ENCODE measurements around the gene TCP1. TPM values are rescaled to one million over a fixed set of nuclear protein-coding genes. Genes with fewer than 3 reads are reported as not detected.

Gene TCP1
- total and polyA plus RNA-seq, 9 of the 15 experiments (the other 6 are each of a cell fraction or from before 2014, with no cell fraction given), result 331 to 801 (median 645) TPM

- no peak overlapping the region for H3K9ac ChIP-seq (ENCODE audit: insufficient read depth in 1 of 2, low read depth in 2 of 2, low read length in 2 of 2)
- no peaks in the 10 kb centered on the region for H3K36me3 ChIP-seq (ENCODE audit: control insufficient read depth, insufficient read depth, low read length)
- DNase-seq (ENCODE audit: extremely low read depth in 1 of 4, low spot score in 3 of 4) (no peak), ATAC-seq (no peak), FAIRE-seq (no peak)
- no TSS peak for BruUV-seq (replicated peaks)
- H3K9me1 ChIP-seq (ENCODE audit: control insufficient read depth, insufficient read depth, low read length), result no peaks in the 10 kb centered on the region
- no peak overlapping the region for H3K27ac ChIP-seq (ENCODE audit: extremely low read depth, low read depth, low read length)
- H3K4me2 ChIP-seq (ENCODE audit: insufficient read depth, low read length), result no peak overlapping the region
- H3K4me3 ChIP-seq, result no peak overlapping the region
- ChIA-PET POLR2A (no interaction called here), CTCF (ENCODE audit: low intra/inter-chr PET ratio) (no interaction called here)
- no peaks in the 10 kb centered on the region for H3K9me3 ChIP-seq (replicated peaks; ENCODE audit: control insufficient read depth, insufficient read depth, low read depth, low read length)
- in situ Hi-C loops (cut with MboI) (no loop called here), intact Hi-C loops (cut with micrococcal nuclease) (no loop called here)
- peaks cover 0 to 9% of the 10 kb centered on the region in 2 experiments; a peak in 2 of 5 replicates for H3K4me1 ChIP-seq (replicated peaks in 1 of 2; ENCODE audit: control insufficient read depth in 2 of 2, insufficient read depth in 2 of 2, low read length in 2 of 2)
- no peak for TF ChIP-seq ZBTB33 (CRISPR knock-in tag; IDR thresholded peaks at IDR 0.05)
- TF ChIP-seq ETV5 (CRISPR knock-in tag; IDR thresholded peaks at IDR 0.05; ENCODE audit: low read depth), result no peak
- no peak for TF ChIP-seq STAT5A (IDR thresholded peaks at IDR 0.05; ENCODE audit: borderline replicate concordance, low read length)
- TF ChIP-seq FOXM1 (IDR thresholded peaks at IDR 0.05; ENCODE audit: low read depth), result no peak
- TF ChIP-seq FOXM1 (CRISPR knock-in tag; IDR thresholded peaks at IDR 0.05; ENCODE audit: low read depth), result no peak
- TF ChIP-seq ARID2 (IDR thresholded peaks at IDR 0.05), result no peak
- TF ChIP-seq ZNF124 (CRISPR knock-in tag; IDR thresholded peaks at IDR 0.05), result no peak
- no peak for TF ChIP-seq ZNF217 (CRISPR knock-in tag; IDR thresholded peaks at IDR 0.05)
- no peak for TF ChIP-seq MCM3 (IDR thresholded peaks at IDR 0.05)
- TF ChIP-seq ZFP30 (CRISPR knock-in tag; IDR thresholded peaks at IDR 0.05; ENCODE audit: borderline replicate concordance), result no peak
- TF ChIP-seq ESRRB (CRISPR knock-in tag; IDR thresholded peaks at IDR 0.05; ENCODE audit: borderline replicate concordance), result no peak
- TF ChIP-seq E2F6 (IDR thresholded peaks at IDR 0.05; ENCODE audit: borderline replicate concordance in 1 of 2, extremely low read depth in 1 of 2, insufficient read depth in 1 of 2, insufficient read length in 1 of 2, low read depth in 1 of 2, low read length in 1 of 2, poor library complexity in 1 of 2, severe bottlenecking in 1 of 2), result no peak
- TF ChIP-seq ETV6 (IDR thresholded peaks at IDR 0.05; ENCODE audit: borderline replicate concordance in 1 of 2, low read depth in 2 of 2, low read length in 1 of 2), result no peak
- no peak for TF ChIP-seq ETV6 (CRISPR knock-in tag; IDR thresholded peaks at IDR 0.05; ENCODE audit: borderline replicate concordance)
- no peak for TF ChIP-seq WHSC1 (IDR thresholded peaks at IDR 0.05; ENCODE audit: low read length)
- no peak for TF ChIP-seq EP300 (IDR thresholded peaks at IDR 0.05; ENCODE audit: low read length)
- TF ChIP-seq MEF2D (tag; conservative IDR thresholded peaks at IDR 0.05; ENCODE audit: low read depth), result no peak
- no peak for TF ChIP-seq MCM2 (IDR thresholded peaks at IDR 0.05; ENCODE audit: low read depth)
- TF ChIP-seq STAG1 (CRISPR knock-in tag; IDR thresholded peaks at IDR 0.05; ENCODE audit: borderline replicate concordance), result no peak
- H3K27me3 ChIP-seq (ENCODE audit: control insufficient read depth in 2 of 2, insufficient read depth in 2 of 2, low read length in 2 of 2), result peaks cover 38 to 39% of the 10 kb centered on the region in 2 experiments
- peaks cover 3% of the 10 kb centered on the region; the same call in 1 of the 2 replicates for H4K20me1 ChIP-seq (replicated peaks; ENCODE audit: control insufficient read depth, insufficient read depth, low read length)
- WGBS (ENCODE audit: insufficient coverage, low coverage, missing lambda C conversion rate), result 3% methylated on average over 8 of the region's 8 CpGs
- H2AFZ ChIP-seq (ENCODE audit: low read depth, low read length), result no peak overlapping the region
- no peaks in the 10 kb centered on the region for H3K79me2 ChIP-seq (ENCODE audit: control insufficient read depth, insufficient read depth, low read length)
Measured at GRCh38 chr6:159837511-159837910, 48.1 kb upstream of the TCP1 start.

Data from K562 (cell line).